Colonic mucosa (tissue), 4 donors: ENCODE data around the gene RGL1. TPM values are rescaled to one million over a fixed set of nuclear protein-coding genes. Genes with fewer than 3 reads are reported as not detected.

Source experiments
- DNase-seq: peaks from one replicate; pipeline ENCODE4 v3.0.0-alpha.2; 2020
- H3K27ac ChIP-seq: fragments of 200-600 bp; one replicate; pipeline ENCODE4 v1.8.0; 2021
- H3K27me3 ChIP-seq: fragments of 200-600 bp; one replicate; pipeline ENCODE4 v1.8.0; 2021
- H3K36me3 ChIP-seq: fragments of 200-600 bp; one replicate; pipeline ENCODE4 v1.8.0; 2021
- H3K4me1 ChIP-seq: fragments of 200-600 bp; one replicate; pipeline ENCODE4 v1.8.0; 2021; ENCODE audit warnings: mild to moderate bottlenecking
- H3K4me3 ChIP-seq: fragments of 200-600 bp; one replicate; pipeline ENCODE4 v1.8.0; 2021
- H3K9ac ChIP-seq, 2 donors: one replicate each; pipeline ENCODE4 v1.7.0; 2013; ENCODE audit warnings: control low read depth in 2 of 2, low read depth in 2 of 2, low read length in 2 of 2
- H3K9me3 ChIP-seq: fragments of 200-600 bp; one replicate; pipeline ENCODE4 v1.8.0; 2021
- intact Hi-C: fragments of 100-400 bp; cut with DNase I; formaldehyde crosslinking; loops from one replicate; pipeline ENCODE4 v1.14.1; 2022
- total RNA-seq, 2 donors: library from RNA; stranded (reverse); fragmentation: NEBNext Ultra II Directional in 1 of 2; extraction: Animal tissue kit (Norgen Biotek cat#: 25700) in 1 of 2; gene quantifications; one replicate each; pipeline ENCODE4 v1.2.1, GENCODE V29; 2021
- TF ChIP-seq, protein P1 (sequence below): fragments of 200-600 bp; IDR thresholded peaks from one replicate; pipeline ENCODE4 v1.8.0; 2022; ENCODE audit warnings: antibody characterized with exemption, mild to moderate bottlenecking
- donor health status: healthy.
- donor health status: DM: no; HTN: no; CAD: no.
- donor health status: DM: no; HTN: no; CAD: no.

Gene RGL1
- total RNA-seq, 2 donors from 2014 or later: 4.0 to 9.5 TPM

GRCh38 chr1:183879966-183880365 is 75.0 kb downstream of the RGL1 start:
- Histone ChIP-seq H3K4me1 (no peaks in the 10 kb centered on the region), H3K27ac (no peak overlapping the region), H3K4me3 (no peak overlapping the region), H3K9ac (no peak overlapping the region), H3K36me3 (no peaks in the 10 kb centered on the region), H3K27me3 (no peaks in the 10 kb centered on the region), H3K9me3 (no peaks in the 10 kb centered on the region)
- no peak for DNase-seq
- TF ChIP-seq, protein P1, sequence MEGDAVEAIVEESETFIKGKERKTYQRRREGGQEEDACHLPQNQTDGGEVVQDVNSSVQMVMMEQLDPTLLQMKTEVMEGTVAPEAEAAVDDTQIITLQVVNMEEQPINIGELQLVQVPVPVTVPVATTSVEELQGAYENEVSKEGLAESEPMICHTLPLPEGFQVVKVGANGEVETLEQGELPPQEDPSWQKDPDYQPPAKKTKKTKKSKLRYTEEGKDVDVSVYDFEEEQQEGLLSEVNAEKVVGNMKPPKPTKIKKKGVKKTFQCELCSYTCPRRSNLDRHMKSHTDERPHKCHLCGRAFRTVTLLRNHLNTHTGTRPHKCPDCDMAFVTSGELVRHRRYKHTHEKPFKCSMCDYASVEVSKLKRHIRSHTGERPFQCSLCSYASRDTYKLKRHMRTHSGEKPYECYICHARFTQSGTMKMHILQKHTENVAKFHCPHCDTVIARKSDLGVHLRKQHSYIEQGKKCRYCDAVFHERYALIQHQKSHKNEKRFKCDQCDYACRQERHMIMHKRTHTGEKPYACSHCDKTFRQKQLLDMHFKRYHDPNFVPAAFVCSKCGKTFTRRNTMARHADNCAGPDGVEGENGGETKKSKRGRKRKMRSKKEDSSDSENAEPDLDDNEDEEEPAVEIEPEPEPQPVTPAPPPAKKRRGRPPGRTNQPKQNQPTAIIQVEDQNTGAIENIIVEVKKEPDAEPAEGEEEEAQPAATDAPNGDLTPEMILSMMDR: no peak
- intact Hi-C loops: no loop called here

- Histone ChIP-seq H3K9me3 (no peaks in the 10 kb centered on the region), H3K9ac (no peak overlapping the region), H3K4me1 (no peaks in the 10 kb centered on the region), H3K36me3 (no peaks in the 10 kb centered on the region), H3K27me3 (no peaks in the 10 kb centered on the region), H3K27ac (no peak overlapping the region), H3K4me3 (no peak overlapping the region)
- intact Hi-C loops: no loop called here
- TF ChIP-seq, protein P1: no peak
- no peak for DNase-seq
Measured at GRCh38 chr1:183880531-183881243, 75.8 kb downstream of the RGL1 start.

DNA sequence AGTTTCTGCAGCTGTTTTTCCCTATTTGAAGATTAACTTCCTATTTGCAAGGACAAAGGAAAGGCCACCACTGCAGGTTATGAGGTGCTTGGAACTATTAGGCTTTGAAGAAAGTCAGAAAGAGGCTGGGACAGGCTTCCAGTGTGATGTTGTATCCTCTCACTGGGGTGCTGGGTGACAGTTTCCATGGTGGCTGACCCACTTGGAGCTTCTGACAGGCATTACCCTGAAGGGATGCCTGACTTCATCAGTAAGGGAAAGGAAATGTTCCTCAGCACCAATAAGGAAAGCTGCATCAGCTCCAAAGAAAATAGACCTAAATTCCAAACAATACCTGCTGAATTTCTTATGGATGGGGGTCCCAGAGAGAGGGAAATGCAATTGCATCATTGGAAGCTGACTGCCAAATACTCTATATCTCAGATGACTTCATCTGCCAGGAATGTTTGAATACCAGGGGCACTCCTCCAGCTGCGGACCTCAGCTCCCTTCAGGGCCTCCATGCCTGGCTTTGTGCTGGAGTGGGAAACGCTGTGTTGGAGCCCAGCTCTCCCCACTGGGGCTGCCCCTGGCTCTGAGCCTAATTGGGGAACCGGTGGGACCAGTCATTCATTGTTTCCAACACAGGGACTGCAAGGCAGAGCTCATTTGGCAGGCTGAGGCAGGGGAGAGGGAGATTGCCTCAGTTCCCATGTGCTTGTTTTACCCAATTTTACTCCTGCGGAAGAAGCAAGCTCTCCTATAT is 76.6 kb downstream of the RGL1 start:
- Histone ChIP-seq H3K36me3 (no peaks in the 10 kb centered on the region), H3K4me1 (no peaks in the 10 kb centered on the region), H3K27ac (no peak overlapping the region), H3K9ac (no peak overlapping the region), H3K9me3 (no peaks in the 10 kb centered on the region), H3K4me3 (no peak overlapping the region), H3K27me3 (no peaks in the 10 kb centered on the region)
- intact Hi-C loops: no loop called here
- TF ChIP-seq, protein P1: no peak
- DNase-seq: no peak

DNA sequence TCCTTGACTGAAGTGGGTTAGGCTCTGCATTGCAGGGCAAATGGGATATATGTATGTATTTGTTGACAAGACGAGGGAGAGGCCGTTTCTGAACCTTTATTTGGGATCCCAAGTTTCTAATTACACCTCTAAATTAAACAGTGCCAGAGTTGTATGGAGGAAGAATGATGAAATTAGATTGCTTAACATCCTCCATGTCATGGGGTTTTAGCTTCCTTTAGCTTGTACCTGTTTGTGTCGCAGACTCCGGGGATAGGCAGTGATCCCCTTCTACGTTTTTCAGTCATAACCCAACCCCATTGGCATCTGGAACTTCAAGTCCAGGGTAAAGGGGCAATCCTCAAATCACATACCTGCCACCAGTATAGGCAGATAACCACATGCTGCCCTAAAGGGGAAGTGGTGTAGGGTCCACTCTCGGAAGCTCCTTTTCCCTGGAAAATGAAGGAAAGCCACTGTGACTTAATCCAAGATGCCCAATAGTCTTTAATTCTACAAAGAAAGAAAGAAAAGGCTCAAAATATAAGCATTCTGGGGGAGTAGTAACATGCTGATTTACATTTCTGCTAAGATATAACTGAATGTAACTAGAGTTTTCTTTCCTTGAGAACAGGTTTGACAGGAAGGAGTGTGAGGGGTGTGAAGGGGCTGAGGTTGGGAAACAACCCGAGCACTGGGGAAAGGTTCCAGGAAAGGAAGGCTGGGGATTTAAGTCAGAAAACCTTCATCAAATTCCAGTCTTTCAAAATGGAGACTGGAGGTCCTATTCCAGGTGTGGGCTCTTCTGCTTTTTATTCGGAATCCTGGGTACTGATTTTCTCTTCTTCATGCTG is 77.6 kb downstream of the RGL1 start:
- H3K4me1 ChIP-seq: no peaks in the 10 kb centered on the region
- H3K9me3 ChIP-seq: no peaks in the 10 kb centered on the region
- no peak overlapping the region for H3K27ac ChIP-seq
- H3K9ac ChIP-seq: no peak overlapping the region
- no peaks in the 10 kb centered on the region for H3K27me3 ChIP-seq
- intact Hi-C loops: no loop called here
- no peak for DNase-seq
- no peaks in the 10 kb centered on the region for H3K36me3 ChIP-seq
- TF ChIP-seq, protein P1: no peak
- no peak overlapping the region for H3K4me3 ChIP-seq

DNA sequence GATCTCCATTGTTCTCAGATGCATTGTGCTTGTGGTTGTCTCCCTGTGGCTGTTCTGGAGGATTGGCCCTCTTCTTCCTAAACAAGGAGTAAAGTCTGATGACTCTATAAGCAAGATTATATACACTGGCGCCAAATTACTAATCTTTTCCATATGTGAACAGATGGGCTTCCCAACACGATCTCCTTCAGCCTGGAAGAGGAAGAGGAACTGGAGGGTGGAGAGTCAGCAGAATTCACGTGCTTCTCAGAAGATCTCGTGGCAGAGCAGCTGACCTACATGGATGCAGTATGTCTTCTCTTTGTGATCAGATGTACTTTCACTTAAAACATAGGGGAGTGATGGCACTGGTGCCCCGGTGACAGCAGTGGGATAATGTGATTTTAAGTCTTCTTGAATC is 78.7 kb downstream of the RGL1 start:
- DNase-seq: no peak
- intact Hi-C loops: no loop called here
- Histone ChIP-seq H3K27ac (no peak overlapping the region), H3K36me3 (no peaks in the 10 kb centered on the region), H3K4me3 (no peak overlapping the region), H3K4me1 (no peaks in the 10 kb centered on the region), H3K27me3 (no peaks in the 10 kb centered on the region), H3K9me3 (no peaks in the 10 kb centered on the region), H3K9ac (no peak overlapping the region)
- TF ChIP-seq, protein P1: no peak
